CD4-positive, alpha-beta T cell treated with Interleukin-4 for 1 hour (primary cell): ENCODE measurements around the gene FOXRED2.
"Not testable (repeated sequence)": the region's sequence is repeated elsewhere in the genome, so short reads cannot be mapped to it uniquely, and the experiment has no call there.

Experiments used
- DNase-seq, 2 donors: peaks; one replicate each; pipeline ENCODE4 v3.0.0-alpha.2; 2020 to 2022

FOXRED2 gene

GRCh38 chr22:36506637-36507517 is at the start of gene FOXRED2:
FOXRED2 (minus strand) TSS chr22:36507040; CDS start chr22:36506422, 618 bp downstream.
- peak; percentile 88 to 90 for DNase-seq

GRCh38 chr22:36554098-36554497 is 47.3 kb upstream of the FOXRED2 start:
- no peak for DNase-seq

GRCh38 chr22:36552289-36552688 is 45.4 kb upstream of the FOXRED2 start:
- peak in 1 of 2 donors; percentile 24 for DNase-seq

- no peak for DNase-seq
These were observed 44.1 kb upstream of the FOXRED2 start for GRCh38 chr22:36550701-36551495.

GRCh38 chr22:36549033-36549432 is 42.2 kb upstream of the FOXRED2 start:
- no peak for DNase-seq

- DNase-seq: no peak
These were observed 41.8 kb upstream of the FOXRED2 start for GRCh38 chr22:36548606-36549005.

GRCh38 chr22:36546932-36547331 is 40.1 kb upstream of the FOXRED2 start:
- DNase-seq: no peak

- DNase-seq: peak; percentile 19 to 31
These were observed 39.4 kb upstream of the FOXRED2 start for GRCh38 chr22:36546092-36546804.

- DNase-seq: no peak
These were observed 37.3 kb upstream of the FOXRED2 start for GRCh38 chr22:36544107-36544620.

GRCh38 chr22:36541831-36542411 is 35.1 kb upstream of the FOXRED2 start:
- no peak for DNase-seq

GRCh38 chr22:36540867-36541642 is 34.2 kb upstream of the FOXRED2 start:
- no peak for DNase-seq

GRCh38 chr22:36538529-36538928 is 31.7 kb upstream of the FOXRED2 start:
- no peak for DNase-seq

- DNase-seq: no peak
These were observed 29.9 kb upstream of the FOXRED2 start for GRCh38 chr22:36536717-36537116.

- DNase-seq: not testable (repeated sequence)
These were observed 26.5 kb upstream of the FOXRED2 start for GRCh38 chr22:36533320-36533719.

- DNase-seq: no peak
These were observed 25.6 kb upstream of the FOXRED2 start for GRCh38 chr22:36532466-36532865.

GRCh38 chr22:36528795-36529751 is 22.2 kb upstream of the FOXRED2 start, which contains the start of gene EIF3D:
EIF3D (minus strand) TSS chr22:36529166; CDS start chr22:36526121, 3,045 bp downstream.
- DNase-seq: peak; percentile 100

- DNase-seq: no peak
These were observed 21.5 kb upstream of the FOXRED2 start for GRCh38 chr22:36528341-36528740.

GRCh38 chr22:36522662-36523061 is 15.8 kb upstream of the FOXRED2 start:
- DNase-seq: no peak

GRCh38 chr22:36520423-36520822 is 13.6 kb upstream of the FOXRED2 start:
- DNase-seq: no peak

- DNase-seq: not testable (repeated sequence)
These were observed 13.1 kb upstream of the FOXRED2 start for GRCh38 chr22:36519906-36520305.
